GM21786 (cell line): Measurements from ENCODE around the gene CDIP1.

Experiments used
- ATAC-seq: cut with Tn5 transposase; IDR thresholded peaks from one replicate; pipeline ENCODE4 v1.9.1; 2021; ENCODE audit not compliant: unreplicated experiment

The CDIP1 gene

DNA sequence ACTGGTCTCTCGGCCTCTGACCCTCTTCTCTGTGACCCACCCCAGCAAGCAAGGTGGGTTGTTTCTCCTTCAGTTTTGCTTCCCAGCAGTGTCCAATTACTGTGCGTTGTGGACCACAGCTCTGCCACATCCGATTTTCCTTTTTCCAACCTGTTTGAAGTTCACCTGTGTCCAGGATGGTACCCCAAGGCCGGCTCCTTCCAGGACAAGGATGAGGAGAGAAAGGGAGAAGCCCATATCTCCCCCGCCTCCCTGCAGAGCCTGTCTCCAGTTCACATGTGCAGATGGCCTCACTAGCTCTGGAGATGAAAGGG, 77.7 kb downstream of the CDIP1 start:
- ATAC-seq: no peak
